ENCODE results near the gene RALGAPA2.

The RALGAPA2 gene

GRCh38 chr20:20375862-20376261 is 336.6 kb downstream of the RALGAPA2 start:
- no peak for DNase-seq (ENCODE audit: extremely low read depth in 1 of 2, low read depth in 1 of 2)

GRCh38 chr20:20373091-20373571 is 339.3 kb downstream of the RALGAPA2 start:
- DNase-seq (ENCODE audit: extremely low read depth in 1 of 2, low read depth in 1 of 2): no peak

DNA sequence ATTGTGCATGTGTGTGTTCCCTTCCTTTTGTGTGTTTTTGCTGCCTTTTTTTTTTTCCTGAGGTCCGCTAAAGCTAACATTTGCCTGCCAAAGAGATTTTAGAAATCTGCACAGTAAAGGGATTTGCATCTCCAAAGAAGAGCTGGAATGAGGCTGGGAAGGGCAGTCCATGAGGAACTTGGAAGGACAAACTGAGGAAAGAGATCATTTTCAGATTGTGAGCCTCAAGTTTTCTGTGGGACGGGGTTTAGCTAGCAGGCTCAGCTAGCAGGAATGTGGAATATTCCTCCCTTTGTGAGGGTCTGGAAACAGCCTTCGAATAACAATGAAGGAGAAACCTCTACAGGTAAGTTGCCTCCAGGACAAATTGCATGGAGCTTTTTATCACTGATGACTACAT is 340.8 kb downstream of the RALGAPA2 start:
- no peak for DNase-seq (ENCODE audit: extremely low read depth in 1 of 2, low read depth in 1 of 2)

- no peak for DNase-seq (ENCODE audit: extremely low read depth in 1 of 2, low read depth in 1 of 2)
Observed at GRCh38 chr20:20371083-20371482, 341.4 kb downstream of the RALGAPA2 start.

GRCh38 chr20:20370094-20370575 is 342.3 kb downstream of the RALGAPA2 start:
- DNase-seq (ENCODE audit: extremely low read depth in 1 of 2, low read depth in 1 of 2): no peak

DNA sequence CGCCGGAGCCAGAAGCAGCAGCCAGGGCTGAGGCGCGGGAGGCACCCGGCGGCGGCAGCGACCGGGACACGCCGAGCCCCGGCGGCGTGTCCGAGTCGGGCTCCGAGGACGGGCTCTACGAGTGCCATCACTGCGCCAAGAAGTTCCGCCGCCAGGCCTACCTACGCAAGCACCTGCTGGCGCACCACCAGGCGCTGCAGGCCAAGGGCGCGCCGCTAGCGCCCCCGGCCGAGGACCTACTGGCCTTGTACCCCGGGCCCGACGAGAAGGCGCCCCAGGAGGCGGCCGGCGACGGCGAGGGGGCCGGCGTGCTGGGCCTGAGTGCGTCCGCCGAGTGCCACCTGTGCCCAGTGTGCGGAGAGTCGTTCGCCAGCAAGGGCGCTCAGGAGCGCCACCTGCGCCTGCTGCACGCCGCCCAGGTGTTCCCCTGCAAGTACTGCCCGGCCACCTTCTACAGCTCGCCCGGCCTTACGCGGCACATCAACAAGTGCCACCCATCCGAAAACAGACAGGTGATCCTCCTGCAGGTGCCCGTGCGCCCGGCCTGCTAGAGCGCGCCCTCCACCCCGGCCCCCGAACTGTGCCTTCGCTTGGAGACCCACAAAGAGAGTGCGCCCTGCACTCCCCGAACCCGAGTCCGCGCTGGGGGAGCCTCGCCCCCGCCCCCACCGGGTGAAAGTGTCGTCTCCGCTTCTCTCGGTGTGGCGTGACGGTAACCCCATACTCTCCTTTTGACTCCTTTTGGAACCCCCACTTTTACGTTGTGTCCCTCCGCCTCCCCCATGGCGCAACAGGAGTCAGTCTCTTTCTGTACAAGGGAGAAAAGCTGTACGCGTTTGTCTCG is 343.0 kb downstream of the RALGAPA2 start:
- no peak for DNase-seq (ENCODE audit: extremely low read depth in 1 of 2, low read depth in 1 of 2)

- DNase-seq (ENCODE audit: extremely low read depth in 1 of 2, low read depth in 1 of 2): no peak
Observed at GRCh38 chr20:20368418-20369249, 343.8 kb downstream of the RALGAPA2 start.

DNA sequence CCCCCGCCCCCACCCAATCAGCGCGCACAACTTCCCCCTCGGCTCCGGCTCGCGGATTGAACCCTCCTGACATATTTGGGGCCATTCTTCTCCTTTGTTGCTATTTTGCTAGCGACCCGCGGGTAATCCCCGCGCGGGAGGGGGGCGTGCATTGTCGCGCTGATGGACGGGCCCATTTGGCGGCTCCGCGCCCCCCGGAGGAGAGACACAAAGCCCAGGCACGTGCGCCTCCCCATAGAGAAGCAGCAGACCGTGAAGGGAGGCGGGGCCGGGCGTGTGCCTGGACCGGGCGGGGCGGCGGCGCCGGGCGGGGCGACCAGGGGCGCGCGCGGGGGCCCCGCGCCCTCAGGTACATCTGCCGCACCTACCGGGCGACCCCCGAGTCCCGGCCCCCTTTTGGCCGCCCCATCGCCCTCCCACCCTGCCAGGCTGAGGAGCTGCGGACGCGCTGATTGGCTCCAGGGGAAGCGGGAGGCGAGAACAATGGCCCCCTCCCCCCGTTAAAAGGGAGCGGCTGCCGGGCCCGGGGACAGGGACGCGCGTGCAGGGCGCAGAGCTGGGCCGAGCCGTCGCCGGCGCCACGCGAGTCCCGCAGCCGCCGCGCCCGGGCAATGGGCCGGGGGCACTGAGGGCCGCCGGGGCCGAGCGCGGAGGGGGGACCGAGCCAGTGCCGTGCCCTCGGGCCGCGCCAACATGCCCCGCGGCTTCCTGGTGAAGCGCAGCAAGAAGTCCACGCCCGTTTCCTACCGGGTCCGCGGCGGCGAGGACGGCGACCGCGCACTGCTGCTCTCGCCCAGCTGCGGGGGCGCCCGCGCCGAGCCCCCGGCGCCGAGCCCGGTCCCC is 344.6 kb downstream of the RALGAPA2 start, which contains the start of gene INSM1:
INSM1 (plus strand) TSS at position 530 of the 843 bp plus-strand sequence; CDS start at position 694, 164 bp downstream.
- DNase-seq (ENCODE audit: extremely low read depth in 1 of 2, low read depth in 1 of 2): no peak

DNA sequence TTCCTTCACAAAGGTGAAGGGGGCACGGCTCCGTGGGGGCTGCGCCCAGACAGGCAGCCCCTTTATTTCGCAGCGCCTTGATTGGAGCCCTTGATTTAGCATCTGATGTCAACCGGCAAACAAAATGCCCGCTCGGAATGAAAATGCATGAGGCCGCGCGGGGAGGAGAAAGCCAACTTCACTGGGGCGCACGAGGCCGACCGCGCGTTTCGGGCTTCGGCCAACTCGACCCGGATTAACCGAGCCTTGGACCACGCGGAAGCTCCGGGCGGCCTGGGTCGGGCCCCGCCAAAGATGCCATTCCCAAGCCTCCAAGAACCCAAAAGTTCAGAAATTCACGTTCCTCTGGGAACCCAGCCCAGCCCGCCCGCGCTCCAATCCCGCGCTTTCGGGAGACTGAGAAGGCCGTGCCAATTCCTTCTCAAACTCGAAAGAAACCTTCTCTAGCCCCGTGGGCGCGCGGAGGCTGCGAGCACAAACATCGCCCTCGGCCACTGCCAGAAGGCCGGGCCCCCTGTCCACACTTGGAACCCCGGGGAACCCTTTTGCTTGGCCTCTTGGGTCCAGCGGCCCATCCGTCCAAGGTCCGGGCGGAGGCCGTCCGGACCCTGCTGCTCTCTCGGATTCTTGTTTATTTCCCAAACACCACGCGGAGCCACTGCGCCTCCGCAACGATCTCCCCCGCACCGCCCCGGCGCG is 345.4 kb downstream of the RALGAPA2 start:
- no peak for DNase-seq (ENCODE audit: extremely low read depth in 1 of 2, low read depth in 1 of 2)

GRCh38 chr20:20366551-20366875 is 345.9 kb downstream of the RALGAPA2 start:
- no peak for DNase-seq (ENCODE audit: extremely low read depth in 1 of 2, low read depth in 1 of 2)

DNA sequence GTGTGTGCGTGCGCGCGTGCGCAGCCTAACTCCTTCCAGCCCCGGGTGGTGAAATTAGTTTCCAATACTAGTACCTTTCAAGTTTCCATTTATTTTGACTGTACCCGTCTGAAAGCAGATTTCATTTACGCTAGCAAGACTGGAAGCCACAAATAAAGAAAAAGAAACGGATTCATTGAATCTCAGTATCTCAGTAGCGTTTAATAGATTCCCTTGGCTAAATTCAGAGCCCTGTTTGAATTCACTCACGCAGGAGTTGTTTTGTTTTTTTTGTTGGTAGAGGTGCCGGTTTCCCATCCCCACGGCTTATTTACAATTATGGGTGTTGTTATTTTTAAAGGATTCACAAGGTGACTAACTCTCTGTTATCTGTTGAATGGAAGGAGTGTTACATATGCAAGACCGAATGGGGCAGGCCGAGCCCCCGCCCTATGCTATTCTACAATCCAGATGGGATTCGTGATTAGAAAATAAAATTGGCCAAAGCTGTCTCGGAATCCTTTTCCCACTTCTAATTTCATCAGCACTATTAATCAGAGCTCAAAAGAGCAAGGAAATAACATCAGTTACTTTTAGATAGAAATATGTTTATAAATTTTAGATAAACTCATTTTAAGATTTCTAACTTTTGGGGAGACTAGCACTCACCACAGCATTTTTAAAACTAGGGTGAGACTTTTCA is 346.8 kb downstream of the RALGAPA2 start:
- no peak for DNase-seq (ENCODE audit: extremely low read depth in 1 of 2, low read depth in 1 of 2)

- no peak for DNase-seq (ENCODE audit: extremely low read depth in 1 of 2, low read depth in 1 of 2)
Observed at GRCh38 chr20:20364593-20365479, 347.6 kb downstream of the RALGAPA2 start.

GRCh38 chr20:20363799-20364592 is 348.4 kb downstream of the RALGAPA2 start:
- no peak for DNase-seq (ENCODE audit: extremely low read depth in 1 of 2, low read depth in 1 of 2)

DNA sequence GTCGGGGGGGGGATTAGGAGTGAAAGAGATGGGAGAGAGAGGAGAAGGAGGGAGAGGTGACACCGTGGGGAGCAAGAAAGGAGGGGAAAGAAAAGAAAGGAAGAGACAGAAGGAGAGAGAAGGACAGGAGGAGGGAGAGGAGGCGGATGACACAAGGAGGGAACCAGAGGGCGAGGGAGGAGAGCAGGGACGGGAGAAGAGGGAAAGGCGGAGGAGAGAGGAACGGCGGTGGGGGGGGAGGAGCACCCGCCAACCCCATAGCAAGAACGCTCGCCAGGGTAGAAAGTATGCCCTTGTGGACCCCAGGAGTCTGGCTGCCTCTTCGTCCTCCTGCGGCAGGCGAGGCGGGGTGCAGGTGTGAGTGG is 349.0 kb downstream of the RALGAPA2 start:
- no peak for DNase-seq (ENCODE audit: extremely low read depth in 1 of 2, low read depth in 1 of 2)

DNA sequence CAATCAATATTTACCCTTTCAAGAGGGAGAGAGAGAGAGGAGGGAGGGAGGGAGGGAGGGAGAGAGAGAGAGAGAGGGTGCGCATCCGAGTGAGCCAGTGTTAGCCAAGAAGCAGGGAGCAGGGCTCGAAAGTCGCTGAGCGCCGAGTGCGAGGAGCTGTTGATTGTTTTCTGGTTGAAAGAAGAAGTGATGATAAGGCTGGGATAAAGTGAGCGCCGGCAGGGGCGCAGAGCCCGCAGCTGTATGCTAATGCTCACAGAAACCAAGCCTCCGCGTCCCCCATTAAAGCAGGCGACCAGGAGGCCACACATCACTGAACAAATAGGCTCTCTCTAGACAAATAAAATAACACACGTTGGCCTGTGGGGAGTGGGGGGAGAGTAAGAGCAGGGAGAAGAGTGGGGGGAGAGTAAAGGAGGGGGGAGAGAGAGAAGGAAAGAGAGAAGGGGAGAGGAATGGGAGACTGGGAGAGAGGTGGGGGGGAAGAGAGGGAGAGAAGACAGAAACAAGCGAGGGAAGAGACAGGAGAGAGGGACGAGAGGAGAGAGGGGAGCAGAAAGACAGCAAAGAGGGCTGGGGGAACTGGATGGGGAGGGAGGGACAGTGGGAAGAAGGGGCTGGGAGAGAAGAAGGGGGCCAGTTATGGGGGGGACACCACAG is 349.5 kb downstream of the RALGAPA2 start:
- no peak for DNase-seq (ENCODE audit: extremely low read depth in 1 of 2, low read depth in 1 of 2)

DNA sequence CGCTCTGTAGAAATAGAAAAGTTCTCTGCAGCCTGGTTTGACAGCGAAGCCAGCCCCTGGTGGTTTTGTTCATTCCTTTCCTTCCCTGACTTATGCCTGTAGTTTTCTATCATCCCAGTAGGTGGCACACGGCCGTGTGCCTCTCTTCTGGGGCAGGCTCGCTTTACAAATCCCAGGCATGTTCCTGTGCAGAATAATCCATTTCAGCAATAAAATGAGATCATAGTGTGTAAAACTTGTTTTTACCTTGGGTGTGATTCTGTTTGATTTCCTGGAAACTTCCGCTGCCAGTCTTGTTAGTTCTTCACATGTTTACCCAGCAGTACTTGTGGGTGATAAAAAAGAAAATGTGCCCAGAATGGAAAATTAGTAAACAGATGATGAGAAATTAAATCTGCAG is 352.0 kb downstream of the RALGAPA2 start:
- DNase-seq (ENCODE audit: extremely low read depth in 1 of 2, low read depth in 1 of 2): no peak

GRCh38 chr20:20359628-20360027 is 352.8 kb downstream of the RALGAPA2 start:
- no peak for DNase-seq (ENCODE audit: extremely low read depth in 1 of 2, low read depth in 1 of 2)
